ENCODE results near the gene ENOX2. TPM values are rescaled to one million over a fixed set of nuclear protein-coding genes. Genes with fewer than 3 reads are reported as not detected.

The ENOX2 gene
- total and polyA plus RNA-seq, 2 of the 13 experiments (the other 11 are each of a cell fraction or from before 2014, with no cell fraction given): 5.9 to 8.5 TPM

DNA sequence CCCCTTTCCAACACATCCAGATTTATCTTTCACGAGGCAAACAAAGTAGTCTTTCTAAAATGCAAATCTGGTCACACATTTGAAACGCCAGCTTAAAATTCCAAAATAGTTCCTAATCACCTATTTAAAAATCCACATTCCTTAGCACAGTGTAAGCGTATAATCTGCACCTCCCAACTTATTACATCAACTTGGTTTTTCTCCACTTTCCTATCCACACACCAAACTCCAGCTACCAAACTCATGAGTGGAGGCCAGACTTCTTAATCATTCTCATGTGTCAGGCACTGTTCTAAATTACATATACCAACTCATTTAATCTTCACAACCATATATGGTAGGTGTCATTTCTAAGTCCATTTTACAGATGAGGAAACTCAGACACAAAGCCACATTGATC, 33.8 kb downstream of the ENOX2 start (continued):
- TF ChIP-seq, protein P1, sequence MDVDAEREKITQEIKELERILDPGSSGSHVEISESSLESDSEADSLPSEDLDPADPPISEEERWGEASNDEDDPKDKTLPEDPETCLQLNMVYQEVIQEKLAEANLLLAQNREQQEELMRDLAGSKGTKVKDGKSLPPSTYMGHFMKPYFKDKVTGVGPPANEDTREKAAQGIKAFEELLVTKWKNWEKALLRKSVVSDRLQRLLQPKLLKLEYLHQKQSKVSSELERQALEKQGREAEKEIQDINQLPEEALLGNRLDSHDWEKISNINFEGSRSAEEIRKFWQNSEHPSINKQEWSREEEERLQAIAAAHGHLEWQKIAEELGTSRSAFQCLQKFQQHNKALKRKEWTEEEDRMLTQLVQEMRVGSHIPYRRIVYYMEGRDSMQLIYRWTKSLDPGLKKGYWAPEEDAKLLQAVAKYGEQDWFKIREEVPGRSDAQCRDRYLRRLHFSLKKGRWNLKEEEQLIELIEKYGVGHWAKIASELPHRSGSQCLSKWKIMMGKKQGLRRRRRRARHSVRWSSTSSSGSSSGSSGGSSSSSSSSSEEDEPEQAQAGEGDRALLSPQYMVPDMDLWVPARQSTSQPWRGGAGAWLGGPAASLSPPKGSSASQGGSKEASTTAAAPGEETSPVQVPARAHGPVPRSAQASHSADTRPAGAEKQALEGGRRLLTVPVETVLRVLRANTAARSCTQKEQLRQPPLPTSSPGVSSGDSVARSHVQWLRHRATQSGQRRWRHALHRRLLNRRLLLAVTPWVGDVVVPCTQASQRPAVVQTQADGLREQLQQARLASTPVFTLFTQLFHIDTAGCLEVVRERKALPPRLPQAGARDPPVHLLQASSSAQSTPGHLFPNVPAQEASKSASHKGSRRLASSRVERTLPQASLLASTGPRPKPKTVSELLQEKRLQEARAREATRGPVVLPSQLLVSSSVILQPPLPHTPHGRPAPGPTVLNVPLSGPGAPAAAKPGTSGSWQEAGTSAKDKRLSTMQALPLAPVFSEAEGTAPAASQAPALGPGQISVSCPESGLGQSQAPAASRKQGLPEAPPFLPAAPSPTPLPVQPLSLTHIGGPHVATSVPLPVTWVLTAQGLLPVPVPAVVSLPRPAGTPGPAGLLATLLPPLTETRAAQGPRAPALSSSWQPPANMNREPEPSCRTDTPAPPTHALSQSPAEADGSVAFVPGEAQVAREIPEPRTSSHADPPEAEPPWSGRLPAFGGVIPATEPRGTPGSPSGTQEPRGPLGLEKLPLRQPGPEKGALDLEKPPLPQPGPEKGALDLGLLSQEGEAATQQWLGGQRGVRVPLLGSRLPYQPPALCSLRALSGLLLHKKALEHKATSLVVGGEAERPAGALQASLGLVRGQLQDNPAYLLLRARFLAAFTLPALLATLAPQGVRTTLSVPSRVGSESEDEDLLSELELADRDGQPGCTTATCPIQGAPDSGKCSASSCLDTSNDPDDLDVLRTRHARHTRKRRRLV (CRISPR knock-in tag; IDR thresholded peaks at IDR 0.05): no peak

DNA sequence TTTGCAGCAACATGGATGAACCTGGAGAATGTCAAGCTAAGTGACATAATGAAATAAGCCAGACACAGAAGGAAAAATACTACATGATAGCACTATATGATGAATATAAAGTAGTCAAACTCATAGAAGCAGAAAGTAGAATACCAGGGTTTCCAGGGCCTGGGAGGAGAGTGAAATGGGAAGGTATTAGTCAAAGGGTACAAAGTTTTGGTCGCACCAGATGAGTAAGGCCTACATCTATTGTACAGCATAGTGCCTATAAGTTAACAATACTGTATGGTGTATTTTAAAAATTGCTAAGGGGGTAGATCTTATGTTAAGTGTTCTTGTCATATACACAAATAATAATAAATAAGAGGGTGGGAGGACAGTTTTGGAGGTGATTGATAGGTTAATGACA, 41.5 kb downstream of the ENOX2 start:
- H3K36me3 ChIP-seq (replicated peaks in 1 of 2; ENCODE audit: control insufficient read depth in 1 of 2, insufficient read depth in 2 of 2, low read length in 2 of 2): no peaks in the 10 kb centered on the region
- no peaks in the 10 kb centered on the region for H3K79me2 ChIP-seq (ENCODE audit: insufficient read depth, low read length)
- no peak overlapping the region for H3K4me3 ChIP-seq (replicated peaks in 1 of 3; ENCODE audit: insufficient read depth in 1 of 3, low read depth in 2 of 3, low read length in 3 of 3)
- in situ Hi-C loops (cut with HindIII; ENCODE audit: extremely low pct_ligation_motif_present, low pct_unique_long_range_greater_than_20kb) (no loop called here), intact Hi-C loops (cut with micrococcal nuclease; ENCODE audit: unreplicated experiment) (no loop called here)
- no peaks in the 10 kb centered on the region for H3K4me1 ChIP-seq (ENCODE audit: insufficient read depth, low read length)
- no peak for DNase-seq (ENCODE audit: low spot score)
- no peak for ATAC-seq
- H3K27me3 ChIP-seq (ENCODE audit: control insufficient read depth in 1 of 2, insufficient read depth in 2 of 2, low read length in 2 of 2): no peaks in the 10 kb centered on the region
- no peak overlapping the region for H3K27ac ChIP-seq (ENCODE audit: extremely low read length, insufficient read depth, low read length)
- H3K9me3 ChIP-seq (ENCODE audit: low read length): no peaks in the 10 kb centered on the region
- WGBS (ENCODE audit: low lambda C conversion rate): 100% methylated on average over 1 of the region's 1 CpG
- no peaks in the 10 kb centered on the region for H4K20me1 ChIP-seq (ENCODE audit: insufficient read depth, low read length)
- H3K9ac ChIP-seq (ENCODE audit: insufficient read depth, low read depth, low read length): no peak overlapping the region
- BruUV-seq (replicated peaks): no TSS peak
- no peak overlapping the region for H2AFZ ChIP-seq (ENCODE audit: low read length)
- no peak for FAIRE-seq
- H3K4me2 ChIP-seq (ENCODE audit: low read depth, low read length): no peak overlapping the region
- POLR2A ChIA-PET: no interaction called here
- CTCF ChIA-PET (ENCODE audit: low intra/inter-chr PET ratio, low total read pairs): no interaction called here
- TF ChIP-seq ZNF317 (CRISPR knock-in tag; IDR thresholded peaks at IDR 0.05) (no peak), ARNT2 (CRISPR knock-in tag; IDR thresholded peaks at IDR 0.05; ENCODE audit: low read depth) (no peak), ZNF180 (CRISPR knock-in tag; IDR thresholded peaks at IDR 0.05; ENCODE audit: borderline replicate concordance, low read depth) (no peak), ZNF816 (CRISPR knock-in tag; IDR thresholded peaks at IDR 0.05; ENCODE audit: borderline replicate concordance) (no peak), TRIM24 (CRISPR knock-in tag; IDR thresholded peaks at IDR 0.05) (no peak), TOPORS (CRISPR knock-in tag; IDR thresholded peaks at IDR 0.05) (no peak), ZFP36 (IDR thresholded peaks at IDR 0.05; ENCODE audit: borderline replicate concordance, low read depth, low read length, partially characterized antibody) (no peak)
- TF ChIP-seq, protein P2, sequence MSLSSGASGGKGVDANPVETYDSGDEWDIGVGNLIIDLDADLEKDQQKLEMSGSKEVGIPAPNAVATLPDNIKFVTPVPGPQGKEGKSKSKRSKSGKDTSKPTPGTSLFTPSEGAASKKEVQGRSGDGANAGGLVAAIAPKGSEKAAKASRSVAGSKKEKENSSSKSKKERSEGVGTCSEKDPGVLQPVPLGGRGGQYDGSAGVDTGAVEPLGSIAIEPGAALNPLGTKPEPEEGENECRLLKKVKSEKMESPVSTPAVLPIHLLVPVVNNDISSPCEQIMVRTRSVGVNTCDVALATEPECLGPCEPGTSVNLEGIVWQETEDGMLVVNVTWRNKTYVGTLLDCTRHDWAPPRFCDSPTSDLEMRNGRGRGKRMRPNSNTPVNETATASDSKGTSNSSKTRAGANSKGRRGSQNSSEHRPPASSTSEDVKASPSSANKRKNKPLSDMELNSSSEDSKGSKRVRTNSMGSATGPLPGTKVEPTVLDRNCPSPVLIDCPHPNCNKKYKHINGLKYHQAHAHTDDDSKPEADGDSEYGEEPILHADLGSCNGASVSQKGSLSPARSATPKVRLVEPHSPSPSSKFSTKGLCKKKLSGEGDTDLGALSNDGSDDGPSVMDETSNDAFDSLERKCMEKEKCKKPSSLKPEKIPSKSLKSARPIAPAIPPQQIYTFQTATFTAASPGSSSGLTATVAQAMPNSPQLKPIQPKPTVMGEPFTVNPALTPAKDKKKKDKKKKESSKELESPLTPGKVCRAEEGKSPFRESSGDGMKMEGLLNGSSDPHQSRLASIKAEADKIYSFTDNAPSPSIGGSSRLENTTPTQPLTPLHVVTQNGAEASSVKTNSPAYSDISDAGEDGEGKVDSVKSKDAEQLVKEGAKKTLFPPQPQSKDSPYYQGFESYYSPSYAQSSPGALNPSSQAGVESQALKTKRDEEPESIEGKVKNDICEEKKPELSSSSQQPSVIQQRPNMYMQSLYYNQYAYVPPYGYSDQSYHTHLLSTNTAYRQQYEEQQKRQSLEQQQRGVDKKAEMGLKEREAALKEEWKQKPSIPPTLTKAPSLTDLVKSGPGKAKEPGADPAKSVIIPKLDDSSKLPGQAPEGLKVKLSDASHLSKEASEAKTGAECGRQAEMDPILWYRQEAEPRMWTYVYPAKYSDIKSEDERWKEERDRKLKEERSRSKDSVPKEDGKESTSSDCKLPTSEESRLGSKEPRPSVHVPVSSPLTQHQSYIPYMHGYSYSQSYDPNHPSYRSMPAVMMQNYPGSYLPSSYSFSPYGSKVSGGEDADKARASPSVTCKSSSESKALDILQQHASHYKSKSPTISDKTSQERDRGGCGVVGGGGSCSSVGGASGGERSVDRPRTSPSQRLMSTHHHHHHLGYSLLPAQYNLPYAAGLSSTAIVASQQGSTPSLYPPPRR (CRISPR knock-in tag; IDR thresholded peaks at IDR 0.05; ENCODE audit: borderline replicate concordance): no peak
- TF ChIP-seq, protein P3, sequence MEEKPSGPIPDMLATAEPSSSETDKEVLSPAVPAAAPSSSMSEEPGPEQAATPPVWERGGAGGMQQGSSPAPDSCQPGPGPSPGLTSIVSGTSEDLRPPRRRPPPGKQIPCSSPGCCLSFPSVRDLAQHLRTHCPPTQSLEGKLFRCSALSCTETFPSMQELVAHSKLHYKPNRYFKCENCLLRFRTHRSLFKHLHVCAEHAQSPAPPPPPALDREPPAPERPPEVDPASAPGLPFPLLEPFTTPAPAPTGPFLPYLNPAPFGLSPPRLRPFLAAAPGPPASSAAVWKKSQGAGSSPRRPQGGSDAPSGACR (CRISPR knock-in tag; IDR thresholded peaks at IDR 0.05): no peak
- TF ChIP-seq, protein P4, sequence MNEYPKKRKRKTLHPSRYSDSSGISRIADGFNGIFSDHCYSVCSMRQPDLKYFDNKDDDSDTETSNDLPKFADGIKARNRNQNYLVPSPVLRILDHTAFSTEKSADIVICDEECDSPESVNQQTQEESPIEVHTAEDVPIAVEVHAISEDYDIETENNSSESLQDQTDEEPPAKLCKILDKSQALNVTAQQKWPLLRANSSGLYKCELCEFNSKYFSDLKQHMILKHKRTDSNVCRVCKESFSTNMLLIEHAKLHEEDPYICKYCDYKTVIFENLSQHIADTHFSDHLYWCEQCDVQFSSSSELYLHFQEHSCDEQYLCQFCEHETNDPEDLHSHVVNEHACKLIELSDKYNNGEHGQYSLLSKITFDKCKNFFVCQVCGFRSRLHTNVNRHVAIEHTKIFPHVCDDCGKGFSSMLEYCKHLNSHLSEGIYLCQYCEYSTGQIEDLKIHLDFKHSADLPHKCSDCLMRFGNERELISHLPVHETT (CRISPR knock-in tag; conservative IDR thresholded peaks at IDR 0.05): no peak

Measured in HepG2 (cell line).